ENCODE data around the gene TADA1.
"Not testable (repeated sequence)": the region's sequence is repeated elsewhere in the genome, so short reads cannot be mapped to it uniquely, and the experiment has no call there.

The TADA1 gene

GRCh38 chr1:166889776-166890175 is 13.7 kb upstream of the TADA1 start:
- no peak for DNase-seq (ENCODE audit: low spot score)

GRCh38 chr1:166888373-166889111 is 12.5 kb upstream of the TADA1 start:
- no peak for DNase-seq (ENCODE audit: low spot score)

GRCh38 chr1:166884971-166885370 is 8.9 kb upstream of the TADA1 start:
- DNase-seq (ENCODE audit: low spot score) = no peak

- DNase-seq (ENCODE audit: low spot score) = peak; percentile 86
Observed at GRCh38 chr1:166884040-166884642, 8.1 kb upstream of the TADA1 start.

- no peak for DNase-seq (ENCODE audit: low spot score)
Observed at GRCh38 chr1:166882893-166883292, 6.8 kb upstream of the TADA1 start.

- not testable (repeated sequence) for DNase-seq (ENCODE audit: low spot score)
Observed at GRCh38 chr1:166878173-166878917, 2.3 kb upstream of the TADA1 start.

GRCh38 chr1:166876540-166876838 is 425 bp upstream of the TADA1 start:
- no peak for DNase-seq (ENCODE audit: low spot score)

- no peak for DNase-seq (ENCODE audit: low spot score)
Observed at GRCh38 chr1:166875302-166875733, 746 bp downstream of the TADA1 start.

- no peak for DNase-seq (ENCODE audit: low spot score)
Observed at GRCh38 chr1:166874464-166874863, 1.6 kb downstream of the TADA1 start.

GRCh38 chr1:166870584-166870983 is 5.5 kb downstream of the TADA1 start:
- no peak for DNase-seq (ENCODE audit: low spot score)

GRCh38 chr1:166869318-166870099 is 6.6 kb downstream of the TADA1 start:
- no peak for DNase-seq (ENCODE audit: low spot score)

- DNase-seq (ENCODE audit: low spot score) = no peak
Observed at GRCh38 chr1:166868639-166869038, 7.4 kb downstream of the TADA1 start.

- DNase-seq (ENCODE audit: low spot score) = no peak
Observed at GRCh38 chr1:166865926-166866325, 10.1 kb downstream of the TADA1 start.

- no peak for DNase-seq (ENCODE audit: low spot score)
Observed at GRCh38 chr1:166859597-166859996, 16.5 kb downstream of the TADA1 start.

- no peak for DNase-seq (ENCODE audit: low spot score)
Observed at GRCh38 chr1:166858726-166859419, 17.2 kb downstream of the TADA1 start.

- no peak for DNase-seq (ENCODE audit: low spot score)
Observed at GRCh38 chr1:166857995-166858394, 18.1 kb downstream of the TADA1 start.

- DNase-seq (ENCODE audit: low spot score) = no peak
Observed at GRCh38 chr1:166855558-166855957, 20.5 kb downstream of the TADA1 start.

GRCh38 chr1:166852918-166853317 is 23.1 kb downstream of the TADA1 start:
- DNase-seq (ENCODE audit: low spot score) = no peak

- DNase-seq (ENCODE audit: low spot score) = no peak
Observed at GRCh38 chr1:166849135-166849534, 26.9 kb downstream of the TADA1 start.

GRCh38 chr1:166848193-166848592 is 27.9 kb downstream of the TADA1 start:
- DNase-seq (ENCODE audit: low spot score) = no peak

- DNase-seq (ENCODE audit: low spot score) = no peak
Observed at GRCh38 chr1:166844791-166845190, 31.3 kb downstream of the TADA1 start.

All from iPS-NIHi11 (cell line).